Measurements from ENCODE around the gene FAM89A.
"Not testable (repeated sequence)": the region's sequence is repeated elsewhere in the genome, so short reads cannot be mapped to it uniquely, and the experiment has no call there.

The FAM89A gene

DNA sequence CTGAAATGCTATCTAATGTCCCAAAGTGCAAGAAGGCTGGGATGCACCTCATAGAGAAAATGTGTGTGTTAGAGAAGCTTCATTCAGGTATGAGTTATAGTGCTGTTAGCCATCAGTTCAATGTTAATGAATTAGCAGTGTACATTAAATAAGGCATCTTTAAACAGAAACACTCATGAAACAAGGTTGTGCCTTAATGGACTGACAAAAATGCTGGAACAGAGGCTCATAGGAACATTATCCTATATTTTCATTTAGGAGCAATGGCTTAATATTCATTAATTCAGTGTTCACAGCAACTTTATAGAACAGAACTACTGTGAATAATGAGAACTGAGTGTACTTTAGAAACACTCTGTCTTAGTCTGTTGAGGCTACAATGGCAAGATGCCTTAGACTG is 15.2 kb upstream of the FAM89A start:
- DNase-seq: no peak

DNA sequence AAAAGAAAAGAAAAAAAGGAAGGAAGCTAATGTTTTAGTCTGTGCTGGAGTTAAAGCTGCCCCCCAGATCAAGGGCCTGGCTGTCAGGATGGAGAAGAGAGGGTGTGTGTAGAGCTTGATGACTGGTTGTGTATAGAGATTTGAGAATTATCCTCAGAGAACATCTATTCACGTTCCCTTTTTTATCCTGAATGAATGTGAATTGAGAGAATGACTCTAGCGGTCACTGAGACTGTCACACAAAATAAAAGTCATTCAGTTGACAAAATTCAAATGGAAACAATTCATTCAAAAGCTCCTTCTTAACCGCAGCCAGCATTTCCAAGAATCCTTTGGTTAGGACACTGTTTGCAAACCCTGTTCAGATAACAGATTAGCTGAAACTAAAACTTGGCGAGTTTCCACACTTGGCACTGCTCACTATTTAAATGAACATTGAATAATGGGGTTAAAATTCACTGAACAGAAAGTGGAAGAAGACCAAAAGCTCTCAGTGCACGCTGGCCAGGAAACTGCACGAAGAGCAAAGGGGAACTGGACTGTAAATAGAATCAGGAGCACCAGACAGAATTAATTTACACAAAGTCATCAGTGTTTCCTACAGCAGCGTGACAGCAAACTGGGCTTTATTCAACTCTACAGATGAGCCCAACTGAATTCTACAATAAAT is 13.6 kb upstream of the FAM89A start:
- peak; percentile 44 for DNase-seq

DNA sequence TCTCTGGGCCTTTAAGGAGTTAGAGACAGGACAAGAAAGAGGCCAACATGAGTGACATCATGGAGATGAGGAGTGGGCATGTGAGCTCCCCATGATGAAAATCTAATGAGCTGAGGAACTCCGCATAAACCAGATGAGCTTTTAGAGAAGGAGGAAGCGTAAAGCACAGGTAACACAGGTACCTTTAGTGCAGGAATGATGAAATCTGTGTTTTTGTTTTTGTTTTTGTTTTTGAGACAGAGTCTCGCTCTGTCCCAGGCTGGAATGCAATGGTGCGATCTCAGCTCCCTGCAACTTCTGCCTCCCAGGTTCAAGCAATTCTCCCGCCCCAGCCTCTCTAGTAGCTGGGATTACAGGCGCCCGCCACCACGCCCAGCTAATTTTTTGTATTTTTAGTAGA is 12.7 kb upstream of the FAM89A start:
- DNase-seq: no peak

DNA sequence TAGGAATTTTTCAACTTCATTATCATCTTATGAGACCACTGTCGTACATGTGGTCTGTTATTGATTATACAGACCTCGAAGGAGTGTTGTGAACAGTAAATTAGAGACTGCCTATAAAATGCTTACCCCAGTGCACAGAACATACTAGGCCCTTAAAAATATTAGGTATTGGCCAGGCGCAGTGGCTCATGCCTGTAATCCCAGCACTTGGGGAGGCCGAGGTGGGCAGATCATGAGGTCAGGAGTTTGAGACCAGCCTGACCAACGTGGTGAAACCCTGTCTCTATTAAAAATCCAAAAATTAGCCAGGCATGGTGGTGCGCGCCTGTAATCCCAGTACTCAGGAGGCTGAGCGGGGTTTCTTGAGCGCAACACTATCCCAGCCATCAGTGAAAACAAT is 10.9 kb upstream of the FAM89A start:
- not testable (repeated sequence) for DNase-seq

DNA sequence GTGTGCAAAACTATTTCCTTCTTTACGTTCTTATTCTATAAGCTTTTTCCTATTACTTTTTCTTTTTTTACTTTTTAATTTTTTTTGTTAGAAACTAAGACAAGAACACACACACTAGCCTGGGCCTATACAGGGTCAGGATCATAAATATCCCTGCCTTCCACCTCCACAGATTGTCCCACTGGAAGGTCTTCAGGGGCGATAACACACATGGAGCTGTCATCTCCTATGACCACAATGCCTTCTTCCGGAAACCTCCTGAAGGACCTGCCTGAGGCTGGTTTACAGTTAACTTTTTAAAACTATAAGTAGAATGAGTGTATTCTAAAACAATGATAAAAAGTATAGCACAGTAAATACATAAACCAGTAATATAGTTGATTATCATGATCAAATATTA is 10.3 kb upstream of the FAM89A start:
- no peak for DNase-seq

DNA sequence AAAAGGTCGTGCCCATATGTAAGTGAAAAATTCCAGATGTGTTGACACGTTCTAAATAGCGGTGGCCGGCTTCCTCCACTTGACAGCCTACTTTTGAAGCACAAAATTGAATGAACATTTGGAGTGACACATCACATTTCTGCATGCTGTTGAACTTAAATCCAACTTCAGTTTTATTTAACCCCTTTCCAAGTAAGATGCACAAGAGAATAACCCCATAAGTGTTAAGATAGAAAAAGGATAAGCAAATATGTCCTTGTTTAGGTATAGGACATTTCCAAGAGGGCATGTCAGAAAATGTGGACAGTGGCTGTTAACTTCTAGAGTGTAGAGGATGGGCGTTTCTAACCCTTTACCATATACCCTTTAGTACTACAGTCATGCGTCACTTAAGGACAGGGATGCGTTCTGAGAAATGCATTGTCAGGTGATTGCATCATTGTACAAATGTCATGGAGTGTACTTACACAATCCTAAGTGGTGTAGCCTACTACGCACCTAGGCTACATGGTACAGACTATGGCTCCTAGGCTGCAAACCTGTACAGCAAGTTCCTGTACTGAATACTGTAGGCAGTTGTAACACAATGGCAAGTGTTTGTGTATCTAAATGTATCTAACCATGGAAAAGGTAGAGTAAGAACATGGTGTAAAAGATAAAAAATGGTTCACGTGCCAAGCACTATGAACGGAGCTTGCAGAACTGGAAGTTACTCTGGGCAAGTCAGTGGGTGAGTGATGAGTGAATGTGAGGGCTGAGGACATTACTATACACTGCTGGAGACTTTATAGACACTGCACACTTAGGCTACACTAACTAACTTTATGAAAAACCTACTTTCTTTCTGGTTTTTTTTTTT is 9.3 kb upstream of the FAM89A start:
- no peak for DNase-seq

DNA sequence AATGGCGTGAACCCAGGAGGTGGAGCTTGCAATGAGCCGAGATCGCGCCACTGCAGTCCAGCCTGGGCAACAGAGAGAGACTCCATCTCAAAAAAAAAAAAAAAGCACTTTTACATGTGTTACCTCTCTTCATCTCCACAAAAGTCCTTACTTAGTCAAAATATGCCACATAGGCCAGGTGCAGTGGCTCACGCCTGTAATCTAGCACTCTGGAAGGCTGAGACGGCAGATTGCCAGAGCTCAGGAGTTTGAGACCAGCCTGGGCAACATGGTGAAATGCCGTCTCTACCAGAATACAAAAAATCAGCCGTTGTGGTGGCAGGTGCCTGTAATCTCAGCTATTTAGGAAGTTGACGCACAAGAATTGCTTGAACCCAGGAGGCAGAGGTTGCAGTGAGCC is 8.4 kb upstream of the FAM89A start:
- DNase-seq: not testable (repeated sequence)

DNA sequence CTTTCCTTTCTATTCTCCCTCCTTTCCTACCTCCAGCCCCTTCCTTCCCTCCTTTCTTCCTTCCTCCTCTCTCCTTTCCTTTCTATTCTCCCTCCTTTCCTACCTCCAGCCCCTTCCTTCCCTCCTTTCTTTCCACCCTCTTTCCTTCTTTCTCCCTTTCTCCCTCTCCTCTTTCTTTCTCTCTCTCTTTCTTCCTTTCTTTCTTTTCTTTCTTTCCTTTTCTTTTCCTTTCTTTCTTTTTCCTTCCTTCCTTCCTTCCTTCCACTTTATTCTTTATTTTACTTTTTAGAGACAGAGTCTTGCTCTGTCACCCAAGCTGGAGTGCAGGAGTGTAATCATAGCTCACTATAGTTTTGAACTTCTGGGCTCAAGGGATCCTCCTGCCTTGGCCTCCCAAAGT is 7.5 kb upstream of the FAM89A start:
- DNase-seq: not testable (repeated sequence)

DNA sequence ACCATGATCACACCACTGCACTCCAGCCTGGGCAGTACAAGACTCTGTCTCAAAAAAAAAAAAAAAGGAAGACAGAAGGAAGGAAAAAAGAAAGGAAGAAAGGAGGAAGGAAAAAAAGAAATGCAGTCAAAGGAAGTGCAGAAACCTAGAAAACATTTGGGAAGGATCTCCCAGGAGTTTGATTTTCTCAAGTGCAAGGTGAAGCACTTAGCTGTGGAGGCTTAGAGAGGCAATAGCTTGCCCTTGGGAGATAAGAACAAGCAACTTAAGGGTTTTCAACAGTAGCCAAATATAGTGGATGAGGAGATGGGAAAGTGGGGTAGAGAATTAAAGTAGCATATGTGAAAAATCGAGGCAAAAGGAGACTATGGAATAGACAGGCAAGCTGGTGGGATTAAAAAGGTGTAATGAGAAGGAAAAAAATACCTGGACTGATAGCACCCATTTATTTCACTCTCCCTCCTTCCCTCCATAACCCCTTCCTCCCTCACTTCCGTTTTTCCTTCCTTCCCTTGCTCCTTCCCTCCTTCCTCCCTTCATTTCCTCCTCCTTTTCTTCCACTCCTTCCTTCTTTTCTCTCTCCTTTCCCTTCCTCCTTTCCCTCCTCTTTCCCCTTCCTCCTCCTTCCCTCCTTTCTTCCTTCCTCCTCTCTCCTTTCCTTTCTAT is 6.8 kb upstream of the FAM89A start:
- no peak for DNase-seq

DNA sequence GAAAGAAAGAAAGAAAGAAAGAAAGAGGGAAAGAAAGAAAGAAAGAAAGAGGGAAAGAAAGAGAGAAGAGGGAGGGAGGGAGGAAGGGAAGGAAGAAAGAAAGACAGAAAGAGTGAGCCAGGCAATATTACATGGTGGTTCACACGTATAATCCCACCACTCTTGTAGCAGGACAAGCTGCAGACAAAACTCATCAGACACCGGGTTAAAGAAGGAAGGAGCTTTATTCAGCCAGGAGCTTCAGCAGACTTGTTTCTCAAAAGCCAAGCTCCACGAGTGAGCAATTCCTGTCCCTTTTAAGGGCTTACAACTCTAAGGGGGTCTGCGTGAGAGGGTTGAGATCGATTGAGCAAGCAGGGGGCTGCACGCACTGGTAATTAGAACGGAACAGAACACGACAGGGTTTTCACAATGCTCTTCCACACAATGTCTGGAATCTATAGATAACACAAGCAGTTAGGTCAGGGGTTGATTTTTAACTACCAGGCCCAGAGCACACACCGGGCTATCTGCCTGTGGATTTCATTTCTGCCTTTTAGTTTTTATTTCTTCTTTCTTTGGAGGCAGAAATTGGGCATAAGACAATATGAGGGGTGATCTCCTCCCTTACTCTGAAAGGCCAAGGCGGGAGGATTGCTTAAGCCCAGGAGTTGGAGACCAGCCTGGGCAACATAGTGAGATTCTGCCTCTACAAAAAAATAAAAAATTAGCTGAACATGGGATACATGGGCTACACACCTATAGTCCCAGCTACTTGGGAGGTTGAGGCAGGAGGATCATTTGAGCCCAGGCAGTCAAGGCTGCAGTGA is 6.1 kb upstream of the FAM89A start:
- not testable (repeated sequence) for DNase-seq

DNA sequence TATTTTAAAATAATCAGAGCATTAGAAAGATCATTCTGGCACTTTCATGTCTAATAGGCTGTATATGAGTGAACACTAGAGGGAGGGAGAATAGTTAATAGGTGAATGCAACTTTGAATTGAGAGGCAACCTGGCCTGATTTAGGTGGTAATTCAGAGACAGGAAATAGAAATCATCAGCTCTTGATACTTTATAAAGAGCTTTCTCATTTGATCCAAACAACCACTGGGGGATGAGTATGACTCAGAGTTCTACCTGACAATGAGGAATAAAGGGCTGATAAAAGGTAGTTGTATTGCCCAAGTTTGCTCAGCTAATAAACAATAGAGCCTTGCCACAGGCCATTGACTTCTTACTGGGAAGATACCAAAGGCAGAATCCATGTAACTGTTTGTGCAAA is 5.2 kb upstream of the FAM89A start:
- DNase-seq: no peak

DNA sequence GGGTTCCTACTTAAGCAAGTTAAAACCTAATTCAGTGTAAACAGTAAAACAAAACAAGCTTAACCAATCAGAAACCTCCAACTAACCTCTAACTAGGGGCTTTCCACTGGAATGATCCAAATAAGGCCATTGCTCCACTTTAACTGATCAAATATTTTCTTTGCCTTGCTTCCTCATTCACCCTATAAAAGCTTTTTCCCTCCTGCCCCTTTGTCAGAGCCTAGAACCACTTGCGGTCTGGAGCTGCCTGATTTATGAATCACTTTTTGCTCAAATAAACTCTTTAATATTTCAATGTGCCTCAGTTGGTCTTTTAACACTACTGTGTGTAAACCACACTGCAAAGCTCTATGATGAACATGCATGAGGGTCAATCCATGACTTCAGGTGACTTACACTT is 4.5 kb upstream of the FAM89A start:
- no peak for DNase-seq

DNA sequence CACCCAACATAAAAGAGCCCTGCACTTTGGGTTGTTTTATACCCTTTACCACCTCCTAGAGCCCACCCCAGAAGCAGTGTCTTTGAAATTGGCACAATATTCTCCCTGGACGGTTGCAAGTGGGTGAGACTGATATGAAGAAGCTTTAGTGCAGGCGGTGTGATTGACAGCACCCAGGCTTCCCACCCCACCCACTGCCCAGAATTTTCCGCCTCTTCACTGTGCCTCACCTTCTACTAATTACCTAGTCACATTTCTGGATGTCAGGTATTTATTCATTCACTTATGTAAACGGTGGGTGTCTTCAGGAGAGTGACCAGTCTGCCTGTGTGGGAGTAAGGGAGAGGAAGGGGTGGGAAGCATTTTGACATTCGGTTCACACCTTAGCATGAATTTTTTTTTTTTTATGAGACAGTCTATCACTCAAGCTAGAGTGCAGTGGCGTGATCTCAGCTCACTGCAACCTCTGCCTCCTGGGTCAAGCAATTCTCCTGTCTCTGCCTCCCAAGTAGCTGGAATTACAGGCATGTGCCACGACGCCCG is 1.7 kb upstream of the FAM89A start:
- DNase-seq: no peak

DNA sequence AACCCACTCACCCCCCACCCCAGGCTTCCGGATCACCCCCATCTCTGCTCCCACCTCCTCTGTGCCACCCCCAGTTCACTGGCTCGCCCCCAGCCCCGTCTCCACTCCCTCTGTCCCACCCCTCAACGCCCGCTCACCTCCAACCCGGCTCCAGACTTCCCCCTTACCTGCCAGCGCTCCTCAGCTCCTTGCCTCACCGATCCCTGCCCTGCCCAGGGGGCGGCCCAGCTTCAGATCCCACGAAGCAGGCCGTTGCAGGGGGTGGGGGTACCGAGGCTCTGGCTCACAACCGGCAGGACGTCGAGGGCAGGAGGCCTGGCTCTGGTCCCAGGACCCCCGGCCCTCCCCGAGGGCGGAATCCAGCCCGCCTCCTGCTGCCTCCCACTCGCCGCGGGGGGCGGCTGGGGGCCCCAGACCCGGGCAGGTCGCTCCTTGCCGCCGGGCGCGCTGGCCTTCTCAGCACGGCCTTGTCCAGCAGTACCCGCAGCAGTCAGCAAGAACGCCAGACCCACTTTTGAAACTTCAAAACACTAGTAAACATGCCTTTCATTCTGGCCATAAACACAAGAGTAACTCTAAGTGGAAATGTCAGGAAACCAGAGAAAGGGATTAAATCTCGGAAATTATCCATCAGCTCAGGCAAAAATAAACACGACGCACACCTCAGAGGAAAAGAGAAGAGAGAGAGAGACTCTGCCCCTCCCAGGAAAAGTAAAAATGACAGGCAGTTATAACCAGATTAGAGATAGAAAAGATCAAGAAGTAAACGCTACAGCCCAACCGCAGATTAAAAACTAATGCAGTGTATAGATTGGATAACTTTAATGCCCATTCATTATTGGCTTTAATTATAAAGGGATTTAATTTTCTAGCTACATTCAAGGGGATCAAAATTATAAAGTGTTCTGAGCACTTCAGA is 1.0 kb upstream of the FAM89A start:
- DNase-seq: peak; percentile 47

DNA sequence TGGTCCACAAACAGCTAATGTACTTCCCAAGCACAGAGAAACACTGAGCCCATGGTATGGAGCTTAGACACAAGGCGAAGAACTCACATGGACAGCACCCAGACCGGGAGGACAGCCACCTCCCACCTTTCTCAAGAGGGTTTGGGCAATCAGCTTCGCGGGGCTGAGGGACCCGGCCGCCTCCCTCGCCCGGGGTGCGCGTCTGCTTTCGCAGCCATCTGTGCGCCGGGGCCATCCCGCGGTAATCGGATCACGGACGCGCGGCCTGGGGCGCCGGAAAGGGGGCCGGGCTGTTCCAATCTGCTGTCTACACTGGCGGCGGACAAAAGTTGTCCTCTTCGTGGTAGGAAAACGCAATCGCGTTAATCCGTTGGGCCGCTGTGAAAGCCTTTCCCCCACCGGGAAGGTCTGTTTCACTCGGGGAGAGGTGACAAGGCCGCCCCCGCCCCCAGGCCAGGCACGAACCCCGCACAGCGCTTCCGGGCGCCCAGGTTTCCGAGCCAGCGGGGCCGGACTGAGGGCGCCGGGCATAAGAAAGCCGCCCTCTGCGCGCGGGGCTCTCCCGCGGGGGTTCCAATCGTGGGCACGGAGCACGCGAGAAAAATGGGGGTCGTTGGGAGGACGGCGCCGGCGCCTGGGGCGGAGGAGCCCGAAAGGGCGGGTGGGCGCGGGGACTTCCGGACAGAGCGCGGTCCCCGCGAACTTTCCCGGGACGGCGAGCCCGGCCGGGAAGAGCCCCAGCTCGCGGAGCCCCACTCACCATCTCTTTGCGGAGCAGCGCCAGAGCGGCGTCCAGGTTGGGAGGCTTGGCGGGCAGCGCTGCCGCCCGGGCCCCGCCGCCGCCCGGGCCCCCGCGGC is 664 bp downstream of the FAM89A start:
- DNase-seq: peak; percentile 68

DNA sequence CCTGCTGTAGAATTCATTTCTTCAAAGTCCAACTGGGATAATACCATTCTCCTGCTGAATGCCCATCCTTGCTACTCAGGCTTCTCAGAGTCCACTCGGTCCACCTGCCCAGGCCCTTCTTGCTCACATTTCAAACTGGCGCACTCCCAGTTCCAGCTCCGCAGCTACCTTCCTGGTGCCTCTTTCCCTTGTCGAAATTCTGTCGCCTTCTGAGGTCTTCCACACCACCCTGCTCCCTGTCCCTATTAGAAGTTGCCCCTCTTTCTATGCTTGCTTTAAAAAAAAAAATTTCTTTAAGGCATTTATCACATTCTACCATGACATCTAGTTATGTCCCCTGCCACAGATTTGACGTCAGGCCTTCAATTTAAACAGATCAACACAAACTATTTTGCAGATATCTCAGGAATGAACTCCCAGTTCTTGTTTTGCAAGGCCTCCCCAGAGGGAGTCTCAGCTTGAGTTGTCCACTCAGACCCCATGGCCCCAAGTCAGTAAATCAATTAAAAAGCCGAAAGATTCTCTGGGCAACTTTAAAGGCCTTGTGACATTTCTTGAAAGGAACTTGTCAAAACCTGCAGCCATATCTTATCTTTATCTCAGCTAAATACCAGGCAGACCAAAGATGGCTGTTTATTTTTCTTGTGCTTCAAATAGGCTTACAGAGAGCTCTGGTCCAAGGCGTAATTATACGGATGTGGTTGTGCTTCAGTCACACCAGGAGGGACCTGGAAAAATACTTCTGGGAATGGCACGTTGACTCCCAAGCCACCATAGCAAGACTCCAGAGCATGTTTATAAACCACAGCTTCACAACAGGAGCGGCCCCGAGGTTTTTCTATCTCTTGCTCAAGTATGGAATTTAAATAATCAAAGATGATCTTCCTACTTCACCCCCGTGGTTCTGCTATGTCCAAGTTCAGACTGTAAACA is 2.2 kb downstream of the FAM89A start:
- DNase-seq: no peak

DNA sequence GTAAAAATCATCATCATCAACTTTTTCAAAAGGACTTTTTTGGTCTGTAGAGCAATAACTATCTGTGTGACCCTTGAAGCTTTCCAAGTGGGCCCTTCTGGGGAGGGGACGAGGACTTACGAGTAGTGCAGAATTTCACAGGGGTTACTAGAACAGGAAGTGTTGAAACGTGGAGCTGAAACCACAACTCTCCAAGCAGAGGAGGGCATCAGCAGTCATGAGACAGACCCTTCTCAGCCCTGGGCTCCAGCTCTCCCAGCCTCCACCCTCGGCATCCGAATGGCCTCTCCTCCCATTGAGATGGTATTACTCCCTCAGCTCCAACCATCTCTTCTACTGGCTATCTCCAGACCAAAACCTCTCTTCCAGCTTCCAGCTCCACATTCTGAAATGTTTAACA is 3.6 kb downstream of the FAM89A start:
- no peak for DNase-seq

DNA sequence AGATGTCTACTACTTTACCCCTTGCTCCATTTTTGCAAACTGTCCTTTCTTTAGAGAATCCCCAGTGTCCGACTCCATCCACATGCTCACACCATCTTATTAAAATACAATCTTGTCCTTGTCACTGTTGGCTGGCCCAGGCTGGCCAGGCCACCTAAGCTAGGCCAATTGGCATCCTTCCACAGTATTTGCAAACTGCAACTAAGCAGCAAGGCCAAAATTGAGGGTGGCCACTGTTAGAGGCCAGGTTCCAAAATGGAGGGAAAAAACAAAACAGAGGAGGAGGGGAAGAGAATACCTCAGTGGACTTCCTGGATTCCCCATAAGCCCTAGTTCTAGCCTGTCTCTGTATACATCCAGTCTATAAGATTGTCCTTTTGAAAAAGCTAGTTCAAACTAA is 4.3 kb downstream of the FAM89A start:
- no peak for DNase-seq

DNA sequence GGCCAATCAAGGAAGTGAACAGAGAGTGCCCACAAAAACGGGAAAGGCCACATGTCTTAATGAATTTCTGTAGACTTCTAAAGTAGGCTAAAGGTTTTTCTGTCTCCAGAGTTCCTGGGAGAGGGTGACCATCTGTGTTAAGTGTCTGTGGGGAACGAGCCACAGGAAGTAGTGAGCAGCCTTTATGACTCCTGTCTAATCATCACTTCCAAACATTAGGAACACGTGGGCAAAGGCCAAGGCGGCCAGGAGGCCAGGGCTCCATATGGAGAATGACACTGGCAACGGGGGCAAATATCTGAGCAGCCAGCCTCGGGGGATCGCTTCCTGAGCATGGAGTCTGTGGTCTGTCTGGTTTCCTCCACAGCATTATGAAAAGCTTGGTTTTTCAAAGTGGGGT is 7.1 kb downstream of the FAM89A start:
- DNase-seq: no peak

Measured in right hindlimb (tissue), 1 donor.